T-helper 17 cell (primary cell): ENCODE results near the gene TTC34. TPM values are rescaled to one million over a fixed set of nuclear protein-coding genes. Genes with fewer than 3 reads are reported as not detected.
"Not testable (repeated sequence)": the region's sequence is repeated elsewhere in the genome, so short reads cannot be mapped to it uniquely, and the experiment has no call there.

Source experiments
- ATAC-seq: fragments of 150-1000 bp; cut with Tn5 transposase; 2 replicates; pipeline ENCODE4 v1.10.0; 2021; ENCODE audit warnings: mild to moderate bottlenecking, moderate library complexity
- DNase-seq, 3 donors: peaks; one replicate each; pipeline versions ENCODE4 v3.0.0 to v3.0.0-alpha.2; 2020 to 2021
- H3K9me3 ChIP-seq: one replicate; pipeline ENCODE4 v1.7.0; 2013; ENCODE audit warnings: low read length, mild to moderate bottlenecking; ENCODE audit not compliant: control insufficient read depth, poor library complexity, severe bottlenecking
- H3K27ac Mint-ChIP-seq: one replicate; pipeline ENCODE4 v1.8.0; 2022; ENCODE audit warnings: mild to moderate bottlenecking, moderate library complexity, mixed read lengths
- H3K27me3 Mint-ChIP-seq: one replicate; pipeline ENCODE4 v1.8.0; 2022; ENCODE audit warnings: mixed read lengths
- H3K36me3 Mint-ChIP-seq: one replicate; pipeline ENCODE4 v1.8.0; 2022; ENCODE audit warnings: low read depth, mixed read lengths
- H3K4me1 Mint-ChIP-seq: one replicate; pipeline ENCODE4 v1.8.0; 2022; ENCODE audit warnings: mild to moderate bottlenecking, mixed read lengths
- H3K4me3 Mint-ChIP-seq: one replicate; pipeline ENCODE4 v1.8.0; 2022; ENCODE audit warnings: mild to moderate bottlenecking, moderate library complexity, mixed read lengths
- total RNA-seq, 4 donors: library from RNA in 2 of 4; stranded (reverse) in 2 of 4; gene quantifications; one replicate each; pipeline ENCODE4 v1.2.3 and lab custom pipeline; 2022 to 2026

Gene TTC34
- total RNA-seq, 2 donors from 2014 or later: 0.94 to 1.1 TPM

DNA sequence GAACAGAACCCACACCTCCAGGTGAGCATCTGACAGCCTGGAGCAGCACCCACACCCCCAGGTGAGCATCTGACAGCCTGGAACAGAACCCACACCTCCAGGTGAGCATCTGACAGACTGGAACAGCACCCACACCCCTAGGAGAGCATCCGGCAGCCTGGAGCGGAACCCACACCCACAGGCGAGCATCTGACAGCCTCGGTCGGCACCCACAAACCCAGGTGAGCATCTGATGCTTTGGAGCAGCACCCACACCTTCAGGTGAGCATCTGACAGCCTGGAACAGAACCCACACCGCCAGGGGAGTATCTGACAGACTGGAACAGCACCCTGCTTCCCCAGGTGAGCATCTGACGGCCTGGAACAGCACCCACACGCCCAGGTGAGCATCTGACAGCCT lies 52.9 kb downstream of the TTC34 start:
- H3K27ac Mint-ChIP-seq, H3K27me3 Mint-ChIP-seq, H3K36me3 Mint-ChIP-seq, H3K4me3 Mint-ChIP-seq, ATAC-seq, H3K4me1 Mint-ChIP-seq, H3K9me3 ChIP-seq, DNase-seq: not testable (repeated sequence)

GRCh38 chr1:2694796-2695195 lies 106.7 kb downstream of the TTC34 start:
- DNase-seq, H3K4me1 Mint-ChIP-seq, ATAC-seq, H3K9me3 ChIP-seq, H3K27me3 Mint-ChIP-seq, H3K27ac Mint-ChIP-seq, H3K36me3 Mint-ChIP-seq, H3K4me3 Mint-ChIP-seq: not testable (repeated sequence)

GRCh38 chr1:2690180-2690579 lies 111.3 kb downstream of the TTC34 start:
- ATAC-seq, H3K4me1 Mint-ChIP-seq, H3K9me3 ChIP-seq, H3K27ac Mint-ChIP-seq, H3K4me3 Mint-ChIP-seq, H3K36me3 Mint-ChIP-seq, DNase-seq: not testable (repeated sequence)
- peaks cover 13% of the 10 kb centered on the region for H3K27me3 Mint-ChIP-seq

- not testable (repeated sequence) for H3K4me1 Mint-ChIP-seq, H3K36me3 Mint-ChIP-seq, H3K27ac Mint-ChIP-seq, H3K4me3 Mint-ChIP-seq, ATAC-seq, DNase-seq, H3K9me3 ChIP-seq
- H3K27me3 Mint-ChIP-seq: peaks cover 30% of the 10 kb centered on the region
Observed at GRCh38 chr1:2688336-2688665, 113.2 kb downstream of the TTC34 start.

GRCh38 chr1:2687638-2688335 lies 113.7 kb downstream of the TTC34 start:
- peaks cover 33% of the 10 kb centered on the region for H3K27me3 Mint-ChIP-seq
- not testable (repeated sequence) for H3K9me3 ChIP-seq, H3K4me3 Mint-ChIP-seq, H3K4me1 Mint-ChIP-seq, H3K36me3 Mint-ChIP-seq, ATAC-seq, H3K27ac Mint-ChIP-seq
- DNase-seq: peak in 2 of 3 donors; percentile 16 to 19

- H3K4me3 Mint-ChIP-seq, ATAC-seq, DNase-seq, H3K9me3 ChIP-seq, H3K4me1 Mint-ChIP-seq, H3K27ac Mint-ChIP-seq, H3K36me3 Mint-ChIP-seq: not testable (repeated sequence)
- peaks cover 33% of the 10 kb centered on the region for H3K27me3 Mint-ChIP-seq
Observed at GRCh38 chr1:2687174-2687591, 114.3 kb downstream of the TTC34 start.

GRCh38 chr1:2686091-2686863 lies 115.2 kb downstream of the TTC34 start:
- ATAC-seq, H3K4me1 Mint-ChIP-seq, H3K4me3 Mint-ChIP-seq: not testable (repeated sequence)

GRCh38 chr1:2685671-2686070 lies 115.8 kb downstream of the TTC34 start:
- H3K4me3 Mint-ChIP-seq, H3K4me1 Mint-ChIP-seq, H3K9me3 ChIP-seq, H3K27ac Mint-ChIP-seq, H3K36me3 Mint-ChIP-seq, DNase-seq, ATAC-seq: not testable (repeated sequence)
- H3K27me3 Mint-ChIP-seq: peaks cover 33% of the 10 kb centered on the region

More at GRCh38 chr1:2686091-2686863, 115.2 kb downstream of the TTC34 start:
- peaks cover 33% of the 10 kb centered on the region for H3K27me3 Mint-ChIP-seq
- H3K9me3 ChIP-seq, DNase-seq, H3K36me3 Mint-ChIP-seq, H3K27ac Mint-ChIP-seq: not testable (repeated sequence)

GRCh38 chr1:2684878-2685277 lies 116.6 kb downstream of the TTC34 start:
- DNase-seq, H3K4me1 Mint-ChIP-seq, H3K36me3 Mint-ChIP-seq, H3K27ac Mint-ChIP-seq, H3K4me3 Mint-ChIP-seq, ATAC-seq, H3K9me3 ChIP-seq: not testable (repeated sequence)
- H3K27me3 Mint-ChIP-seq: peaks cover 33% of the 10 kb centered on the region

DNA sequence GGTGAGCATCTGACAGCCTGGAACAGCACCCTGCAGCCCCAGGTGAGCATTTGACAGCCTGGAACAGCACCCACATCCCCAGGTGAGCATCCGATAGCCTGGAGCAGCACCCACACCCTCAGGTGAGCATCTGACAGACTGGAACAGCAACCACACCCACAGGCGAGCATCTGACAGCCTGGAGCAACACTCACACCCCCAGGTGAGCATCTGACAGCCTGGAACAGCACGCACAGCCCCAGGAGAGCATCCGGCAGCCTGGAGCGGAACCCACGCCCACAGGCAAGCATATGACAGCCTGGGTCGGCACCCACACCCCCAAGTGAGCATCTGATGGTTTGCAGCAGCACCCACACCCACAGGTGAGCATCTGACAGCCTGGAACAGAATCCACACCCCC lies 117.5 kb downstream of the TTC34 start:
- ATAC-seq, H3K27ac Mint-ChIP-seq, H3K4me1 Mint-ChIP-seq, H3K4me3 Mint-ChIP-seq, H3K9me3 ChIP-seq, H3K36me3 Mint-ChIP-seq: not testable (repeated sequence)
- peaks cover 33% of the 10 kb centered on the region for H3K27me3 Mint-ChIP-seq
- DNase-seq: peak in 2 of 3 donors; percentile 19 to 27

- DNase-seq, H3K27ac Mint-ChIP-seq, H3K4me3 Mint-ChIP-seq, ATAC-seq, H3K9me3 ChIP-seq, H3K36me3 Mint-ChIP-seq, H3K4me1 Mint-ChIP-seq: not testable (repeated sequence)
- H3K27me3 Mint-ChIP-seq: peaks cover 33% of the 10 kb centered on the region
Observed at GRCh38 chr1:2683321-2683741, 118.2 kb downstream of the TTC34 start.

DNA sequence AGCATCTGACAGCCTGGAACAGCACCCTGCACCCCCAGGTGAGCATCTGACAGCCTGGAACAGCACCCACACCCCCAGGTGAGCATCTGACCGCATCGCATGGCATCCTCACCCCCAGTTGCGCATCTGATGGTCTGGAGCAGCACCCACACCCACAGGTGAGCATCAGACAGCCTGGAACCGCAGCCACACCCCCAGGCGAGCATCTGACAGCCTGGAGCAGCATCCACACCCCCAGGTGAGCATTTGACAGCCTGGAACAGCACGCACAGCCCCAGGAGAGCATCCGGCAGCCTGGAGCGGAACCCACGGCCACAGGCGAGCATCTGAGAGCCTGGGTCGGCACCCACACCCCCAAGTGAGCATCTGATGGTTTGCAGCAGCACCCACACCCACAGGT lies 118.6 kb downstream of the TTC34 start:
- not testable (repeated sequence) for ATAC-seq, H3K36me3 Mint-ChIP-seq, H3K27ac Mint-ChIP-seq, H3K4me1 Mint-ChIP-seq, H3K4me3 Mint-ChIP-seq, H3K9me3 ChIP-seq, DNase-seq
- H3K27me3 Mint-ChIP-seq: peaks cover 29% of the 10 kb centered on the region

- H3K9me3 ChIP-seq, H3K36me3 Mint-ChIP-seq: not testable (repeated sequence)
Observed at GRCh38 chr1:2676726-2677125, 124.8 kb downstream of the TTC34 start.

DNA sequence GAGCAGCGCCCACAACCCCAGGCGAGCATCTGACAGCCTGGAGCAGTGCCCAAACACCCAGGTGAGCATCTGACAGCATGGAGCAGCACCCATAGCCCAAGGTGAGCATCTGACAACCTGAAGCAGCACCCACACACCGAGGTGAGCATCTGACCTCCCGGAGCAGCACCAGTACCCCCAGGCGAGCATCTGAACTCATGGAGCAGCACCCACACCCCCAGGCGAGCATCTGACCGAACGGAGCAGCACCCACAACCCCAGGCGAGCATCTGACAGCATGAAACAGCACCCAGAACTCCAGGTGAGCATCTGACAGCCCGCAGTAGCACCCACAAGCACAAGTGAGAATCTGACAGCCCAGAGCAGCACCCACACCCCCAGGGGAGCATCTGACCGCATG lies 129.8 kb downstream of the TTC34 start:
- H3K4me3 Mint-ChIP-seq, H3K27me3 Mint-ChIP-seq, H3K36me3 Mint-ChIP-seq, H3K27ac Mint-ChIP-seq, ATAC-seq, H3K4me1 Mint-ChIP-seq, H3K9me3 ChIP-seq: not testable (repeated sequence)
- peak in 1 of 3 donors; percentile 15 for DNase-seq

More at GRCh38 chr1:2676726-2677125, 124.8 kb downstream of the TTC34 start:
- DNase-seq, ATAC-seq, H3K27ac Mint-ChIP-seq, H3K4me1 Mint-ChIP-seq, H3K4me3 Mint-ChIP-seq, H3K27me3 Mint-ChIP-seq: not testable (repeated sequence)
